Superior temporal gyrus (tissue), 1 donor: ENCODE data around the gene PUS7.
A peak's percentile ranks its signal among the peaks of the same experiment; 100 is the strongest.
"Not testable (repeated sequence)": the region's sequence is repeated elsewhere in the genome, so short reads cannot be mapped to it uniquely, and the experiment has no call there.

Experiments used
- DNase-seq: peaks from one replicate; pipeline ENCODE4 v3.0.0-alpha.2; 2016; ENCODE audit errors: extremely low spot score

The PUS7 gene

GRCh38 chr7:105448181-105448580 is 73.9 kb downstream of the PUS7 start:
- DNase-seq, result no peak

- no peak for DNase-seq
Measured at GRCh38 chr7:105444342-105444987, 77.6 kb downstream of the PUS7 start.

GRCh38 chr7:105442214-105442613 is 79.9 kb downstream of the PUS7 start:
- DNase-seq, result not testable (repeated sequence)

GRCh38 chr7:105439174-105439893 is 82.7 kb downstream of the PUS7 start:
- no peak for DNase-seq

- DNase-seq, result no peak
Measured at GRCh38 chr7:105438847-105439173, 83.3 kb downstream of the PUS7 start.

- no peak for DNase-seq
Measured at GRCh38 chr7:105438254-105438653, 83.8 kb downstream of the PUS7 start.

- DNase-seq, result not testable (repeated sequence)
Measured at GRCh38 chr7:105437356-105437755, 84.7 kb downstream of the PUS7 start.

GRCh38 chr7:105429746-105430612 is 92.1 kb downstream of the PUS7 start:
- peak; percentile 54 for DNase-seq

- no peak for DNase-seq
Measured at GRCh38 chr7:105426606-105427146, 95.4 kb downstream of the PUS7 start.

- no peak for DNase-seq
Measured at GRCh38 chr7:105423987-105424386, 98.1 kb downstream of the PUS7 start.

GRCh38 chr7:105413887-105414437 is 108.1 kb downstream of the PUS7 start:
- DNase-seq, result no peak

- not testable (repeated sequence) for DNase-seq
Measured at GRCh38 chr7:105410774-105411173, 111.3 kb downstream of the PUS7 start.

GRCh38 chr7:105409775-105410174 is 112.3 kb downstream of the PUS7 start:
- not testable (repeated sequence) for DNase-seq

- no peak for DNase-seq
Measured at GRCh38 chr7:105408791-105409410, 113.2 kb downstream of the PUS7 start.
